Gastrocnemius medialis (tissue), 4 donors: ENCODE results near the gene APOBEC2. TPM values are rescaled to one million over a fixed set of nuclear protein-coding genes. Genes with fewer than 3 reads are reported as not detected.
A peak's percentile ranks its signal among the peaks of the same experiment; 100 is the strongest.

ENCODE experiments used
- ATAC-seq, 2 donors: fragments of 150-250 bp; one replicate each; pipeline ENCODE4 v1.9.1; 2016
- DNase-seq, 2 donors: peaks; one replicate each; pipeline ENCODE4 v3.0.0-alpha.2; 2019
- H3K27ac ChIP-seq, 4 donors: fragments of 200-600 bp; sonication (generic); 1 replicate in 1 of 4; 2 replicates in 3 of 4; pipeline ENCODE4 v1.5.1; 2016 to 2018; ENCODE audit warnings: mild to moderate bottlenecking in 2 of 4, moderate library complexity in 1 of 4
- H3K27me3 ChIP-seq, 3 donors: fragments of 200-600 bp; sonication (generic) in 2 of 3; 1 replicate in 1 of 3; 2 replicates in 2 of 3; pipeline versions ENCODE4 v1.5.1 to v1.6.0; 2016 to 2019; ENCODE audit warnings: mild to moderate bottlenecking in 1 of 3, moderate library complexity in 1 of 3
- H3K36me3 ChIP-seq, 2 donors: fragments of 200-600 bp; sonication (generic) in 1 of 2; one replicate each; pipeline ENCODE4 v1.5.1; 2017 to 2018
- H3K4me1 ChIP-seq, 2 donors: fragments of 200-600 bp; sonication (generic) in 1 of 2; one replicate each; pipeline ENCODE4 v1.5.1; 2016 to 2017; ENCODE audit warnings: mild to moderate bottlenecking in 2 of 2
- H3K4me3 ChIP-seq, 4 donors: fragments of 200-600 bp; sonication (generic) in 3 of 4; 1 replicate in 1 of 4; 2 replicates in 3 of 4; pipeline ENCODE4 v1.5.1; 2016 to 2019; ENCODE audit warnings: mild to moderate bottlenecking in 2 of 4
- H3K9me3 ChIP-seq, 3 donors: fragments of 200-600 bp; sonication (generic) in 2 of 3; 1 replicate in 1 of 3; 2 replicates in 2 of 3; pipeline ENCODE4 v1.5.1; 2016 to 2019
- CTCF ChIP-seq, 5 experiments: fragments of 450-650 bp in 3 of 5; fragments of 200-600 bp in 2 of 5; sonication (generic) in 2 of 5; IDR thresholded peaks in 4 of 5; conservative IDR thresholded peaks in 1 of 5; 1 replicate in 4 of 5; 2 replicates in 1 of 5; pipeline ENCODE4 v1.5.1; 2016 to 2019; ENCODE audit warnings: antibody characterized with exemption in 5 of 5, mild to moderate bottlenecking in 3 of 5, moderate library complexity in 3 of 5
- POLR2A ChIP-seq, 2 donors: fragments of 450-650 bp; IDR thresholded peaks; one replicate each; pipeline ENCODE4 v1.6.1; 2017; ENCODE audit warnings: antibody characterized with exemption in 2 of 2, mild to moderate bottlenecking in 2 of 2, moderate library complexity in 2 of 2
- in situ Hi-C, 4 donors: fragments of 200-750 bp; cut with MboI; loops; one replicate each; pipeline versions ENCODE4 v1.15.0 to v1.8.0; 2017; ENCODE audit warnings: low sequenced_read_pairs in 4 of 4
- intact Hi-C: fragments of 100-400 bp; cut with DNase I; formaldehyde crosslinking; loops from one replicate; pipeline ENCODE4 v1.15.1; 2023; ENCODE audit warnings: low total_unique reads
- total RNA-seq, 4 donors: library from RNA; depleted of rRNA; stranded (reverse); fragments of >200 nt; gene quantifications; one replicate each; pipeline versions ENCODE4 v1.1.0 to v1.2.3, GENCODE V29; 2016

APOBEC2 gene
- total RNA-seq, 4 donors from 2014 or later: 93.9 to 315 (median 106) TPM

GRCh38 chr6:41075651-41076626 is 22.9 kb downstream of the APOBEC2 start:
- TF ChIP-seq CTCF (IDR thresholded peaks at IDR 0.05 in 4 of 5, conservative IDR thresholded peaks at IDR 0.05 in 1 of 5): no peak
- TF ChIP-seq POLR2A (IDR thresholded peaks at IDR 0.05): no peak
- Histone ChIP-seq H3K4me1 (peaks cover 33 to 41% of the 10 kb centered on the region in 2 donors), H3K36me3 (peaks cover 0 to 16% of the 10 kb centered on the region in 2 donors), H3K27ac (peak overlapping the region; percentile 97 to 99 (median 98)), H3K9me3 (no peaks in the 10 kb centered on the region), H3K4me3 (no peak overlapping the region), H3K27me3 (no peaks in the 10 kb centered on the region)
- ATAC-seq (no peak), DNase-seq (no peak)
- intact Hi-C loops: loop anchor here (10.0 kb wide), 1 partner anchor 709 kb away; the partner anchor contains the start of genes PRICKLE4 and TOMM6
- in situ Hi-C loops: no loop called here

- Histone ChIP-seq H3K4me1 (peaks cover 30 to 34% of the 10 kb centered on the region in 2 donors), H3K27me3 (no peaks in the 10 kb centered on the region), H3K9me3 (no peaks in the 10 kb centered on the region), H3K4me3 (no peak overlapping the region), H3K27ac (no peak overlapping the region), H3K36me3 (peaks cover 0 to 16% of the 10 kb centered on the region in 2 donors)
- in situ Hi-C loops (no loop called here), intact Hi-C loops (loop anchor here (10.0 kb wide), 1 partner anchor 707 kb away; the partner anchor contains the start of genes PRICKLE4 and TOMM6)
- TF ChIP-seq POLR2A (IDR thresholded peaks at IDR 0.05) (no peak), CTCF (IDR thresholded peaks at IDR 0.05 in 4 of 5, conservative IDR thresholded peaks at IDR 0.05 in 1 of 5) (no peak)
- DNase-seq: no peak
- no peak for ATAC-seq
Observed at GRCh38 chr6:41077536-41077935, 24.5 kb downstream of the APOBEC2 start.

- intact Hi-C loops: loop anchor here (10.0 kb wide), 1 partner anchor 707 kb away; the partner anchor contains the start of genes PRICKLE4 and TOMM6
- in situ Hi-C loops: no loop called here
Observed at GRCh38 chr6:41078101-41078500, 25.1 kb downstream of the APOBEC2 start.

GRCh38 chr6:41079080-41079479 is 26.1 kb downstream of the APOBEC2 start:
- Histone ChIP-seq H3K27me3 (no peaks in the 10 kb centered on the region), H3K36me3 (peaks cover 0 to 24% of the 10 kb centered on the region in 2 donors), H3K9me3 (no peaks in the 10 kb centered on the region), H3K4me3 (no peak overlapping the region), H3K4me1 (peaks cover 28 to 32% of the 10 kb centered on the region in 2 donors), H3K27ac (no peak overlapping the region)
- ATAC-seq: no peak
- TF ChIP-seq CTCF (IDR thresholded peaks at IDR 0.05 in 4 of 5, conservative IDR thresholded peaks at IDR 0.05 in 1 of 5) (no peak), POLR2A (IDR thresholded peaks at IDR 0.05) (no peak)
- in situ Hi-C loops: no loop called here
- DNase-seq: no peak
- intact Hi-C loops: loop anchor here (10.0 kb wide), 1 partner anchor 706 kb away; the partner anchor contains the start of genes PRICKLE4 and TOMM6

More at GRCh38 chr6:41078101-41078500, 25.1 kb downstream of the APOBEC2 start:
- Histone ChIP-seq H3K4me1 (peaks cover 30 to 34% of the 10 kb centered on the region in 2 donors), H3K4me3 (no peak overlapping the region), H3K27me3 (no peaks in the 10 kb centered on the region), H3K9me3 (no peaks in the 10 kb centered on the region), H3K36me3 (peaks cover 0 to 16% of the 10 kb centered on the region in 2 donors), H3K27ac (no peak overlapping the region)
- DNase-seq: no peak
- no peak for ATAC-seq
- TF ChIP-seq POLR2A (IDR thresholded peaks at IDR 0.05) (no peak), CTCF (IDR thresholded peaks at IDR 0.05 in 4 of 5, conservative IDR thresholded peaks at IDR 0.05 in 1 of 5) (no peak)
